Neural crest cell (in vitro differentiated cells): ENCODE measurements around the gene EIF6. TPM values are rescaled to one million over a fixed set of nuclear protein-coding genes. Genes with fewer than 3 reads are reported as not detected.
A peak's percentile ranks its signal among the peaks of the same experiment; 100 is the strongest.

ENCODE experiments used
- DNase-seq: peaks from one replicate; pipeline ENCODE4 v3.0.0; 2021; ENCODE audit warnings: low read depth, mixed read lengths, low spot score
- H3K27ac Mint-ChIP-seq: one replicate; pipeline ENCODE4 v1.8.0; 2021; ENCODE audit warnings: mild to moderate bottlenecking, mixed read lengths; ENCODE audit not compliant: unreplicated experiment
- H3K27me3 Mint-ChIP-seq: 2 replicates; pipeline ENCODE4 v1.8.0; 2021; ENCODE audit warnings: low read depth, mild to moderate bottlenecking, mixed read lengths
- H3K36me3 Mint-ChIP-seq: 2 replicates; pipeline ENCODE4 v1.8.0; 2021; ENCODE audit warnings: low read depth, mild to moderate bottlenecking, mixed read lengths
- H3K4me1 Mint-ChIP-seq: 2 replicates; pipeline ENCODE4 v1.8.0; 2021; ENCODE audit warnings: mixed read lengths
- H3K4me3 Mint-ChIP-seq: one replicate; pipeline ENCODE4 v1.8.0; 2021; ENCODE audit warnings: mild to moderate bottlenecking, mixed read lengths
- H3K9me3 Mint-ChIP-seq: 2 replicates; pipeline ENCODE4 v1.8.0; 2021; ENCODE audit warnings: mixed read lengths
- CTCF ChIP-seq: fragments of 200-600 bp; sonication (generic); conservative IDR thresholded peaks from 2 replicates; pipeline ENCODE4 v1.5.0; 2021; ENCODE audit warnings: antibody characterized with exemption, mild to moderate bottlenecking
- long read RNA-seq: library from polyadenylated mRNA; unstranded; transcript quantifications from one replicate; pipeline ENCODE4 v2.0.0, GENCODE V29; 2020
- total RNA-seq: library from RNA; stranded (reverse); gene quantifications from 2 replicates; pipeline ENCODE4 v1.2.1, GENCODE V29; 2021

EIF6 gene
- 112 and 116 TPM in 2 replicates for total RNA-seq
- long read RNA-seq, transcript EIF6-201 (6 exons, 1,252 nt) = minor isoform, 14 of 200 reads
- long read RNA-seq, transcript EIF6-203 (7 exons, 1,289 nt) = major isoform, 163 of 200 reads
- long read RNA-seq, transcript EIF6-206 (6 exons, 932 nt) = minor isoform, 11 of 200 reads
- long read RNA-seq, transcript EIF6-202 (5 exons, 1,017 nt) = minor isoform, 5 of 200 reads
- long read RNA-seq, partial matches to known transcripts = 3 of 200 reads
- long read RNA-seq, other reads (novel, unspliced or antisense) = 4 of 200 reads

DNA sequence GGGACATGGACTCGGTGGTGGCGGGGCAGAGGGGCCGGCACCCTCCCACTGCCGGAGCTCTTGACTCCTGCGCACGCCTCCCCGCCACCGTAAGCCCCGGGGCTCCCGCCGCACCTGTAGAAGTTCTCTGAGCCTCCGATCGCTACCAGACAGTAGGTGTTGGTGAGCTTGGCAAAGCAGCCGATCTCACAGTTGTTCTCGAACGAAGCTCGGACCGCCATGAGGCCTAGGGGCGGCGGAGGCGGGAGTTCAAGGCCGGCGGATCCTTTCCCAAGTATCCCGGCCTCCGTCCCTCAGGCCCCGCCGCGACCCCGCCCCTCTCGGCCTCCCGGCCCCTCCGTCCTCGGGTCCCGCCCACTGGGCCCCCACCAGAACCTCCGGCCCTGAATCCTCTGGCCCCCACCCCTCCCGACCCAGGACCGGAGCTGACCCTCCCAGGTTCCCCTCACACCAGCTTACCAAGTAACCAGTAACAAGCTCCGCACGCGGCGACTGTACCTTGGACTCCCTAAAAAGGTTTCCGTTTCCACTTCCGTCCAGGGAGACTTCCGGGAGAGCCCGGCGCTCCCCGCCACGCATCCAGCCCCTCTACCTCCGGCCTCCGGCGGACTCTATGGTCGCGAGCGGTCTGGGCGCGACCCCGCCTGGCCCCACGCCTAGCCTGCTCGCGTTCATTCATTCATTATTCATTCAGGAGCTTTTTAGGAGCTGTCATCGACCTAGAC, at the start of gene EIF6:
Gene EIF6, minus strand, starts transcription at position 506 of the 725 bp plus-strand sequence. Its CDS starts 285 bp downstream, at position 221.
- H3K4me1 Mint-ChIP-seq = peaks cover 28% of the 10 kb centered on the region
- peaks cover 8% of the 10 kb centered on the region for H3K36me3 Mint-ChIP-seq
- H3K9me3 Mint-ChIP-seq = no peaks in the 10 kb centered on the region
- H3K4me3 Mint-ChIP-seq = peak within 1 kb of the TSS; percentile 98
- peak within 1 kb of the TSS; percentile 84 for H3K27ac Mint-ChIP-seq
- DNase-seq = peak; percentile 87
- H3K27me3 Mint-ChIP-seq = no peaks in the 10 kb centered on the region
- no peak for TF ChIP-seq CTCF

GRCh38 chr20:35333606-35334005, 49.0 kb upstream of the EIF6 start:
- no peaks in the 10 kb centered on the region for H3K36me3 Mint-ChIP-seq
- H3K27ac Mint-ChIP-seq = no peak overlapping the region
- no peak for DNase-seq
- no peak for TF ChIP-seq CTCF
- H3K4me1 Mint-ChIP-seq = peaks cover 26% of the 10 kb centered on the region
- no peaks in the 10 kb centered on the region for H3K9me3 Mint-ChIP-seq
- H3K27me3 Mint-ChIP-seq = no peaks in the 10 kb centered on the region
- no peak overlapping the region for H3K4me3 Mint-ChIP-seq

DNA sequence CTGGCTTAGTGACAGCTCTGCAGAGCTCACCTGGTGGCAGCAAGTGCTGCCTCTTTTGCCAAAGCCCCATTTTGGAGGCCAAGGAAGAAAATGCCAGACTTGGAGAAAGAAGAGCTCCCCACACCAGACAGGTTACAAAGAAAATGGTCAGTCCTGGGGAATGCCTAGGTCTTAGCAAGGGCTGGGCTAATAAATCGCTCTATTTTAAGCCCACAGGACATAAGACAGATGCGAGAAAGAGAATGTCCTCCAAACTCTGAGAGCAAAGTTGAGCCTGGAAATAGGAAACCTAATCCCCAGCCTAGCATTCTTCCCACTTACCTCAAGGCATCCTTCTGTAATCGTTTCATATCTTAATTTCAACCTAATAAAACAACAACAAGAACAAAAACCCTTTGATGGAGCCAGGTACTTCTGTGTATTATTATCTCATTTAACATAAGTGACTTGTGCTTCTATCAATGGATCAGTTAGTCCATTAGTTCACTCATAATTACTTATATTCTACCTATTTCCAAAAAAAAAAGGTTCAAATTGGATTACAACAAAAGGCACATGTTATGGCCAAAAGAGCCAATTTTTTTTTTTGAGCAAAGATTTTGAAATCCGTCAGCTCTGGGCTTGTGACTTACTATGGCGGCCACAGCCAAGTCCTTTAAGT, 48.1 kb upstream of the EIF6 start:
- Mint-ChIP-seq H3K4me1 (peaks cover 20% of the 10 kb centered on the region), H3K27me3 (no peaks in the 10 kb centered on the region), H3K36me3 (no peaks in the 10 kb centered on the region), H3K4me3 (no peak overlapping the region), H3K9me3 (no peaks in the 10 kb centered on the region), H3K27ac (no peak overlapping the region)
- DNase-seq = no peak
- TF ChIP-seq CTCF = no peak

DNA sequence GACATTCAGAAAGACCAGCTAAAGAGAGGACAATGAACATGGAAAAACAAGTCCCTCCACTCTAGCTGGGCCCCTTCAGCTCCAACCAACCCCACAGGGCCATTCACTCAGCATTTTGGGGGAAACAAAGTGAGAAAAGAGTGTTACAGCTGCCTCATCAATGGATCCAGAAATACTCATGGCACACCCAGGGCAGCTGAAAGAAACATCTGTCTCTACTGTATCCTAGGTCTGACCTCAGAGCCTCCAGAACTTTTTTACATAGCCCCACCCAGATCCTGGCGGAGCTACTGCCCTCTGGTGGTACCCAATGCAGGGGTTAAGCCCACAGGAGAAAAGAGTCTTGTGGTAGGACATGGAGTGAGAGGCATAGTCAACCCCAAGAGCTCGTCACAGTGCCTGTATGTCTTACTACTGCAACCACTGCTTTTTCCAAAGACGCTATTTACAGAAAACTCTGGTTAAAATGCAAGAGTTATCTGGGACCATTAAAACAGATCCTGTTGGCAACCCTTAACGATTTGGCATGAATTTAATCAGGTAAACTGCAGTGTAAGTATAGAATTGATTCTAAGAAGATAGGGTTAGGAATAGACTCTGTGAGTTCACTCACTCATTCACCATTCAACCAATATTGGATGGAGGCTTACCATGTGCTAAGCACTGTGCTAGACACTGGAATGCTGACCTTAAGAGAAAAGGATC, 45.0 kb upstream of the EIF6 start:
- H3K9me3 Mint-ChIP-seq = no peaks in the 10 kb centered on the region
- no peaks in the 10 kb centered on the region for H3K27me3 Mint-ChIP-seq
- peaks cover 3% of the 10 kb centered on the region for H3K36me3 Mint-ChIP-seq
- peaks cover 37% of the 10 kb centered on the region for H3K4me1 Mint-ChIP-seq
- peak; percentile 37 for DNase-seq
- peak overlapping the region; percentile 47 for H3K27ac Mint-ChIP-seq
- no peak overlapping the region for H3K4me3 Mint-ChIP-seq
- peak; percentile 57 for TF ChIP-seq CTCF

- peaks cover 3% of the 10 kb centered on the region for H3K36me3 Mint-ChIP-seq
- no peak overlapping the region for H3K4me3 Mint-ChIP-seq
- DNase-seq = no peak
- H3K4me1 Mint-ChIP-seq = peaks cover 31% of the 10 kb centered on the region
- no peak overlapping the region for H3K27ac Mint-ChIP-seq
- no peaks in the 10 kb centered on the region for H3K27me3 Mint-ChIP-seq
- no peak for TF ChIP-seq CTCF
- H3K9me3 Mint-ChIP-seq = no peaks in the 10 kb centered on the region
These were observed 44.1 kb upstream of the EIF6 start for GRCh38 chr20:35328689-35329088.
